Transverse colon (tissue), 4 donors: Measurements from ENCODE around the gene TRIM37.

ENCODE experiments used
- CTCF ChIP-seq, 5 experiments: fragments of 200-600 bp in 3 of 5; fragments of 450-650 bp in 2 of 5; sonication (generic) in 3 of 5; IDR thresholded peaks; 1 replicate in 2 of 5; 2 replicates in 3 of 5; pipeline ENCODE4 v1.5.1; 2016 to 2017; ENCODE audit warnings: antibody characterized with exemption in 5 of 5, inconsistent platforms in 3 of 5, mild to moderate bottlenecking in 2 of 5, moderate library complexity in 1 of 5
- POLR2AphosphoS5 ChIP-seq, 3 donors: sonication (generic); formaldehyde crosslinking; IDR thresholded peaks; one replicate each; pipeline ENCODE4 v1.6.1; 2016; ENCODE audit warnings: antibody characterized with exemption in 3 of 3

GRCh38 chr17:59131131-59131530 lies 24.5 kb upstream of the TRIM37 start:
- TF ChIP-seq POLR2AphosphoS5 (IDR thresholded peaks at IDR 0.05) (no peak), CTCF (IDR thresholded peaks at IDR 0.05) (no peak)
